Thoracic aorta (tissue), 2 donors: ENCODE results near the gene ACIN1. TPM values are rescaled to one million over a fixed set of nuclear protein-coding genes. Genes with fewer than 3 reads are reported as not detected.

Source experiments
- ATAC-seq: fragments of 150-250 bp; one replicate; pipeline ENCODE4 v1.8.0; 2017; ENCODE audit warnings: low read depth; ENCODE audit not compliant: insufficient number of reproducible peaks, low FRiP score
- DNase-seq: peaks from one replicate; pipeline ENCODE4 v3.0.0-alpha.2; 2020; ENCODE audit warnings: low spot score
- H3K27ac ChIP-seq, 2 donors: fragments of 200-600 bp; sonication (generic); 1 replicate in 1 of 2; 2 replicates in 1 of 2; pipeline ENCODE4 v1.5.1; 2016; ENCODE audit warnings: mild to moderate bottlenecking in 2 of 2, moderate library complexity in 2 of 2
- H3K27me3 ChIP-seq: fragments of 200-600 bp; sonication (generic); replicated peaks from 2 replicates; pipeline ENCODE4 v1.6.0; 2016; ENCODE audit warnings: mild to moderate bottlenecking; ENCODE audit not compliant: insufficient read depth
- H3K36me3 ChIP-seq: fragments of 200-600 bp; sonication (generic); one replicate; pipeline ENCODE4 v1.5.1; 2016
- H3K4me1 ChIP-seq, 2 donors: fragments of 200-600 bp; sonication (generic); 1 replicate in 1 of 2; 2 replicates in 1 of 2; pipeline versions ENCODE4 v1.5.1 to v1.6.0; 2016; ENCODE audit warnings: low read depth in 2 of 2, mild to moderate bottlenecking in 1 of 2; ENCODE audit not compliant: control insufficient read depth in 1 of 2
- H3K4me3 ChIP-seq: fragments of 200-600 bp; sonication (generic); 2 replicates; pipeline ENCODE4 v1.5.1; 2016; ENCODE audit warnings: mild to moderate bottlenecking
- H3K9me3 ChIP-seq: fragments of 200-600 bp; sonication (generic); 2 replicates; pipeline ENCODE4 v1.5.1; 2016
- CTCF ChIP-seq: fragments of 200-600 bp; sonication (generic); IDR thresholded peaks from one replicate; pipeline ENCODE4 v1.5.1; 2019; ENCODE audit warnings: antibody characterized with exemption
- total RNA-seq, 2 donors: library from RNA; depleted of rRNA; stranded (reverse); fragments of >200 nt; gene quantifications; one replicate each; pipeline versions ENCODE4 v1.1.0 to v1.2.3, GENCODE V29; 2016

The ACIN1 gene
- total RNA-seq, 2 donors from 2014 or later: 117 to 154 TPM

- Histone ChIP-seq H3K4me1 (peaks cover 0 to 4% of the 10 kb centered on the region in 2 donors), H3K4me3 (no peak overlapping the region), H3K27ac (no peak overlapping the region), H3K36me3 (peaks cover 14% of the 10 kb centered on the region), H3K9me3 (no peaks in the 10 kb centered on the region), H3K27me3 (no peaks in the 10 kb centered on the region)
- DNase-seq: no peak
- TF ChIP-seq CTCF: no peak
- no peak for ATAC-seq
Observed at GRCh38 chr14:23024612-23025075, 70.3 kb downstream of the ACIN1 start.

GRCh38 chr14:23023795-23024152, 71.2 kb downstream of the ACIN1 start:
- peaks cover 0 to 4% of the 10 kb centered on the region in 2 donors for H3K4me1 ChIP-seq
- peaks cover 14% of the 10 kb centered on the region for H3K36me3 ChIP-seq
- H3K9me3 ChIP-seq: no peaks in the 10 kb centered on the region
- no peak for TF ChIP-seq CTCF
- H3K27ac ChIP-seq: no peak overlapping the region
- H3K4me3 ChIP-seq: no peak overlapping the region
- DNase-seq: no peak
- ATAC-seq: no peak
- no peaks in the 10 kb centered on the region for H3K27me3 ChIP-seq

- no peak overlapping the region for H3K4me3 ChIP-seq
- no peaks in the 10 kb centered on the region for H3K9me3 ChIP-seq
- H3K27ac ChIP-seq: no peak overlapping the region
- H3K27me3 ChIP-seq: no peaks in the 10 kb centered on the region
- no peak for ATAC-seq
- H3K4me1 ChIP-seq: peaks cover 0 to 4% of the 10 kb centered on the region in 2 donors
- TF ChIP-seq CTCF: no peak
- peaks cover 14% of the 10 kb centered on the region for H3K36me3 ChIP-seq
- no peak for DNase-seq
Observed at GRCh38 chr14:23023022-23023794, 71.7 kb downstream of the ACIN1 start.

- Histone ChIP-seq H3K36me3 (peaks cover 14% of the 10 kb centered on the region), H3K9me3 (no peaks in the 10 kb centered on the region), H3K27ac (no peak overlapping the region), H3K4me3 (no peak overlapping the region), H3K27me3 (no peaks in the 10 kb centered on the region), H3K4me1 (no peaks in the 10 kb centered on the region)
- TF ChIP-seq CTCF: no peak
- no peak for DNase-seq
- ATAC-seq: no peak
Observed at GRCh38 chr14:23021889-23022442, 73.0 kb downstream of the ACIN1 start.

GRCh38 chr14:23021434-23021833, 73.5 kb downstream of the ACIN1 start:
- no peak for ATAC-seq
- TF ChIP-seq CTCF: no peak

More at GRCh38 chr14:23021434-23021833, 73.5 kb downstream of the ACIN1 start:
- no peaks in the 10 kb centered on the region for H3K9me3 ChIP-seq
- no peak for DNase-seq
- H3K4me1 ChIP-seq: no peaks in the 10 kb centered on the region
- H3K27ac ChIP-seq: no peak overlapping the region
- peaks cover 14% of the 10 kb centered on the region for H3K36me3 ChIP-seq
- no peaks in the 10 kb centered on the region for H3K27me3 ChIP-seq
- no peak overlapping the region for H3K4me3 ChIP-seq
